Erythroblast (primary cell): ENCODE data around the gene RIN3.

Experiments used
- GATA1 ChIP-seq: IDR thresholded peaks from 2 replicates; pipeline ENCODE4 v1.6.1; 2011; ENCODE audit warnings: low read depth, mild to moderate bottlenecking, control low read depth, low read length, moderate library complexity
- POLR2A ChIP-seq: IDR thresholded peaks from 2 replicates; pipeline ENCODE4 v1.6.1; 2011; ENCODE audit warnings: mild to moderate bottlenecking, low read length

GRCh38 chr14:92622311-92622710 is 108.7 kb downstream of the RIN3 start:
- TF ChIP-seq POLR2A (no peak), GATA1 (no peak)
